GM12878 (cell line): ENCODE results near the gene PEX26. TPM values are rescaled to one million over a fixed set of nuclear protein-coding genes. Genes with fewer than 3 reads are reported as not detected.

Source experiments
- ATAC-seq: fragments of 200-7000 bp; cut with Tn5 transposase; 3 replicates; pipeline ENCODE4 v1.9.1; 2020; ENCODE audit warnings: mild to moderate bottlenecking, moderate library complexity
- BruUV-seq: library from RNA; stranded (reverse); fragments of 400-500 nt; replicated peaks from 2 replicates; lab custom pipeline; 2021; lab: Mats Ljungman, UMichigan
- CTCF ChIA-PET: fragments of 300-600 bp; sonication (Branson Sonifier 250); formaldehyde crosslinking; extraction: SDS; loops from one replicate; lab custom pipeline; 2021; ENCODE audit warnings: inconsistent platforms; lab: Yijun Ruan, JAX
- POLR2A ChIA-PET: fragments of 350-600 bp; formaldehyde crosslinking; extraction: SDS; loops from one replicate; lab custom pipeline; 2021; ENCODE audit warnings: inconsistent platforms; lab: Charles Lee
- RAD21 ChIA-PET: fragments of 300-600 bp; sonication (Branson Sonifier 250); formaldehyde crosslinking; loops from one replicate; lab custom pipeline; 2023; ENCODE audit warnings: antibody characterized with exemption; ENCODE audit not compliant: unreplicated experiment; lab: Charles Lee
- SMC1A ChIA-PET: fragments of 300-600 bp; sonication (Branson Sonifier 250); formaldehyde crosslinking; loops from one replicate; lab custom pipeline; 2023; ENCODE audit not compliant: unreplicated experiment, uncharacterized antibody; lab: Charles Lee
- DNase-seq: peaks from one replicate; pipeline ENCODE4 v3.0.0-alpha.2; 2011; ENCODE audit warnings: low read depth, low spot score
- FAIRE-seq: peaks from 3 replicates; lab custom pipeline; 2011; peaks lifted over from hg19 to GRCh38; lab: Jason Lieb, UNC
- H2AFZ ChIP-seq: 2 replicates; pipeline ENCODE4 v1.6.0; 2011; ENCODE audit warnings: low read depth, low read length, control low read depth; ENCODE audit not compliant: control insufficient read depth
- H3K27ac ChIP-seq: 2 replicates; pipeline ENCODE4 v1.5.1; 2011; ENCODE audit warnings: control low read depth; ENCODE audit not compliant: control insufficient read depth, insufficient read depth
- H3K27me3 ChIP-seq, 2 experiments: replicated peaks in 1 of 2; 2 replicates each; pipeline versions ENCODE4 v1.6.0 to v1.6.1; 2011; ENCODE audit warnings: low read length in 1 of 2; ENCODE audit not compliant: control insufficient read depth in 2 of 2, insufficient read depth in 2 of 2
- H3K36me3 ChIP-seq, 2 experiments: 2 replicates each; pipeline ENCODE4 v1.5.1; 2011; ENCODE audit warnings: low read length in 1 of 2; ENCODE audit not compliant: control insufficient read depth in 2 of 2, insufficient read depth in 2 of 2
- H3K4me1 ChIP-seq: 2 replicates; pipeline ENCODE4 v1.6.1; 2011; ENCODE audit warnings: mild to moderate bottlenecking, low read length, moderate library complexity, mixed read lengths; ENCODE audit not compliant: control insufficient read depth, insufficient read depth
- H3K4me2 ChIP-seq: 2 replicates; pipeline ENCODE4 v1.6.0; 2011; ENCODE audit warnings: control low read depth; ENCODE audit not compliant: control insufficient read depth, insufficient read depth
- H3K4me3 ChIP-seq: fragments of 200-600 bp; sonication (generic); 2 replicates; pipeline ENCODE4 v1.5.1; 2016
- H3K79me2 ChIP-seq: 2 replicates; pipeline ENCODE4 v1.6.0; 2011; ENCODE audit warnings: low read length; ENCODE audit not compliant: control insufficient read depth, insufficient read depth
- H3K9ac ChIP-seq: 2 replicates; pipeline ENCODE4 v1.8.0; 2011; ENCODE audit warnings: low read length, control low read depth, mixed read lengths; ENCODE audit not compliant: control insufficient read depth, insufficient read depth
- H3K9me3 ChIP-seq: replicated peaks from 3 replicates; pipeline ENCODE4 v1.5.1; 2011; ENCODE audit warnings: mild to moderate bottlenecking, low read length; ENCODE audit not compliant: control insufficient read depth, insufficient read depth
- H4K20me1 ChIP-seq: 2 replicates; pipeline ENCODE4 v1.6.0; 2011; ENCODE audit not compliant: control insufficient read depth, insufficient read depth
- CEBPZ ChIP-seq: fragments of 150-350 bp; IDR thresholded peaks from 2 replicates; pipeline ENCODE4 v1.6.1; 2016; ENCODE audit warnings: low read depth, low read length
- EGR1 ChIP-seq, 2 experiments: IDR thresholded peaks; 1 replicate in 1 of 2; 2 replicates in 1 of 2; pipeline ENCODE4 v1.6.1; 2011 to 2012; ENCODE audit warnings: low read depth in 2 of 2, low read length in 2 of 2, borderline replicate concordance in 1 of 2, mild to moderate bottlenecking in 1 of 2, moderate library complexity in 1 of 2
- NFIC ChIP-seq: IDR thresholded peaks from 2 replicates; pipeline ENCODE4 v1.6.1; 2012; ENCODE audit warnings: low read depth, mild to moderate bottlenecking, inconsistent platforms, low read length, moderate library complexity
- NFYA ChIP-seq: IDR thresholded peaks from 2 replicates; pipeline ENCODE4 v1.6.1; 2011; ENCODE audit warnings: low read depth, mild to moderate bottlenecking, low read length, improper control_type of control experiment, borderline replicate concordance
- RBBP5 ChIP-seq: fragments of 200-600 bp; sonication (generic); conservative IDR thresholded peaks from 2 replicates; pipeline ENCODE4 v1.6.1; 2016
- SPI1 ChIP-seq: IDR thresholded peaks from 2 replicates; pipeline ENCODE4 v1.6.1; 2011; ENCODE audit warnings: low read depth, mild to moderate bottlenecking, low read length, moderate library complexity, borderline replicate concordance; ENCODE audit not compliant: insufficient read depth
- ZBTB33 ChIP-seq: fragments of 450-650 bp; IDR thresholded peaks from 2 replicates; pipeline ENCODE4 v1.6.1; 2017; ENCODE audit warnings: mild to moderate bottlenecking
- ZBTB40 ChIP-seq: fragments of 450-650 bp; IDR thresholded peaks from 2 replicates; pipeline ENCODE4 v1.6.1; 2016; ENCODE audit warnings: mild to moderate bottlenecking, moderate library complexity, borderline replicate concordance
- ZNF384 ChIP-seq: IDR thresholded peaks from 2 replicates; pipeline ENCODE4 v1.6.1; 2012; ENCODE audit warnings: low read depth, mild to moderate bottlenecking, low read length, improper control_type of control experiment, borderline replicate concordance
- WGBS: methylation state at CpG from one replicate; pipeline ENCODE4 v1.1.6; 2016; ENCODE audit warnings: low lambda C conversion rate; ENCODE audit not compliant: insufficient replicate concordance, insufficient coverage; ENCODE audit errors: missing lambda C conversion rate; 5-methylcytosine and 5-hydroxymethylcytosine counted together
- in situ Hi-C: fragments of 300-500 bp; cut with MboI; formaldehyde crosslinking; loops from 9 replicates; pipeline ENCODE4 v1.14.3; 2018; ENCODE audit warnings: mixed read lengths
- intact Hi-C: fragments of 100-400 bp; cut with micrococcal nuclease; formaldehyde crosslinking; loops from one replicate; pipeline ENCODE4 v1.14.2; 2022; ENCODE audit not compliant: unreplicated experiment
- polyA plus RNA-seq, 11 experiments: library from polyadenylated mRNA; depleted of rRNA in 4 of 11; unstranded in 6 of 11; stranded (reverse) in 5 of 11; fragments of >200 nt; fragmentation: Nextera tagmentation in 4 of 11; fragmentation: Illumina TruSeq in 1 of 11; extraction: Ambion mirVana in 4 of 11; extraction: Trizol in 1 of 11; gene quantifications; 1 replicate in 1 of 11; 2 replicates in 10 of 11; pipeline versions ENCODE4 v1.2.1 to v1.2.3, GENCODE V29; 2011 to 2016; ENCODE audit warnings: inconsistent platforms in 2 of 11, missing spikeins in 2 of 11, low read depth in 1 of 11
- total RNA-seq, 4 experiments: library from RNA; depleted of rRNA in 3 of 4; stranded (reverse); fragments of >200 nt in 3 of 4; fragmentation: Illumina TruSeq in 1 of 4; extraction: Trizol in 1 of 4; gene quantifications; 2 replicates each; pipeline versions ENCODE4 v1.2.1 to v1.2.3, GENCODE V29; 2013 to 2021

The PEX26 gene
- total and polyA plus RNA-seq, 10 of the 15 experiments (the other 5 are each of a cell fraction or from before 2014, with no cell fraction given), result 0.79 to 50.8 (median 22.4) TPM

GRCh38 chr22:18069041-18069440, 8.7 kb upstream of the PEX26 start:
- WGBS, result 92% methylated on average over 2 of the region's 2 CpGs
- no peak overlapping the region for H3K4me3 ChIP-seq
- no peak overlapping the region for H2AFZ ChIP-seq
- H3K36me3 ChIP-seq, result no peaks in the 10 kb centered on the region
- POLR2A ChIA-PET, result no interaction called here
- DNase-seq (no peak), ATAC-seq (no peak), FAIRE-seq (no peak)
- no peaks in the 10 kb centered on the region for H3K79me2 ChIP-seq
- intact Hi-C loops (loop anchor here (5.0 kb wide), 1 partner anchor 42 kb away; no protein-coding TSS in a partner anchor), in situ Hi-C loops (loop anchor here (5.0 kb wide), 1 partner anchor 237 kb away; no protein-coding TSS in a partner anchor)
- CTCF ChIA-PET, result interaction anchor here (0.6 to 5.6 kb wide), 7 partner anchors 8 to 510 kb away, joined by 3 to 34 read pairs (median 4); partner anchors contain the start of gene PEX26
- H3K27me3 ChIP-seq, result no peaks in the 10 kb centered on the region
- RAD21 ChIA-PET, result interaction anchor here (0.7 kb wide), 1 partner anchor 54 kb away, joined by 3 read pairs; no protein-coding TSS in a partner anchor
- H3K4me1 ChIP-seq, result peaks cover 31% of the 10 kb centered on the region
- H3K9me3 ChIP-seq, result no peaks in the 10 kb centered on the region
- no peaks in the 10 kb centered on the region for H4K20me1 ChIP-seq
- no peak overlapping the region for H3K27ac ChIP-seq
- BruUV-seq, result no TSS peak
- no peak overlapping the region for H3K4me2 ChIP-seq
- SMC1A ChIA-PET, result interaction anchor here (0.6 to 10.0 kb wide), 6 partner anchors 8 to 1936 kb away, joined by 3 to 98 read pairs (median 15); partner anchors contain the start of genes MICAL3 and PEX26
- H3K9ac ChIP-seq, result no peak overlapping the region
- TF ChIP-seq ZBTB33, result no peak
- TF ChIP-seq SPI1, result no peak
- TF ChIP-seq RBBP5, result no peak
- no peak for TF ChIP-seq NFYA
- TF ChIP-seq EGR1 (IDR thresholded peaks at IDR 0.05; ENCODE audit: borderline replicate concordance in 1 of 2, low read depth in 2 of 2, low read length in 2 of 2), result no peak
- TF ChIP-seq ZNF384, result no peak
- no peak for TF ChIP-seq ZBTB40
- no peak for TF ChIP-seq CEBPZ
- TF ChIP-seq NFIC, result no peak
